ENCODE results near the gene F2. TPM values are rescaled to one million over a fixed set of nuclear protein-coding genes. Genes with fewer than 3 reads are reported as not detected.
"Not testable (repeated sequence)": the region's sequence is repeated elsewhere in the genome, so short reads cannot be mapped to it uniquely, and the experiment has no call there.

F2 gene
- total RNA-seq: not detected in 2 replicates

GRCh38 chr11:46719048-46719542, at the start of gene F2:
Gene F2, plus strand, starts transcription at chr11:46719213. Its CDS starts 23 bp downstream, at chr11:46719236.
- no peak for DNase-seq (ENCODE audit: low read depth in 2 of 2)

- no peak for DNase-seq (ENCODE audit: low read depth in 2 of 2)
Measured at GRCh38 chr11:46669711-46670139, 49.3 kb upstream of the F2 start.

DNA sequence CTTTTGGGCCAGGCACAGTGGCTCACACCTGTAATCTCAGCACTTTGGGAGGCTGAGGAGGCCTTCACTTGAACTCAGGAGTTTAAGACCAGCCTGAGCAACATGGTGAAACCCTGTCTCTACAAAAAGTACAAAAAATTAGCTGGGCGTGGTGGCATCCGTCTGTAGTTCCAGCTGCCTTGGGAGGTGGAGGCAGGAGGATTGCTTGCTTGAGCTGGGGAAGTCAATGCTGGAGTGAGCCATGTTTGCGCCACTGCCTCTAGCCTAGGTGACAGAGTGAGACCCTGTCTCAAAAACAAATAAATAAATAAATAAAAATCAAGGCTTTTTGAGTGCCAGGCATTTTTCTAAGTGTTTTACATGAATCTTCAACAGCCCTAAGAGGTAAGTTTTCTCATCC, 48.5 kb upstream of the F2 start:
- DNase-seq (ENCODE audit: low read depth in 2 of 2): not testable (repeated sequence)

DNA sequence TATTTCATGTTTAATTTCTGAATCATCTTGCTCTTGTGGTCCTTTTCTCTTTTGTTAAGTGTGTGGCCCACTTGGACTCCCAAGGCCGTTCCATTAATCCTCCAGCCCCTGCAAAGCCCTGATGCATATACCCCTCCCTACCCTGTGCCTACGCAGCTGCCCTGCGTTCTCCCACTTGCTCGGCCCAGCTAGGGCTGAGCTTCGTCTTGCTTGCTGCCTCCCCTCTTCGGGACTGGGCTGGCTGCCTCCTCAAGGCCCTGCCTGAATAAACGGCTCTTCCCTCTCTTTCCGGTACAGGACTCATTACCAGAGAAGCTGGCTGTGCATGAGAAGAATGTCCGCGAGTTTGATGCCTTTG, 47.1 kb upstream of the F2 start:
- DNase-seq (ENCODE audit: low read depth in 2 of 2): no peak

GRCh38 chr11:46672381-46672839, 46.6 kb upstream of the F2 start:
- no peak for DNase-seq (ENCODE audit: low read depth in 2 of 2)

- DNase-seq (ENCODE audit: low read depth in 2 of 2): no peak
Measured at GRCh38 chr11:46673713-46674462, 45.1 kb upstream of the F2 start.

DNA sequence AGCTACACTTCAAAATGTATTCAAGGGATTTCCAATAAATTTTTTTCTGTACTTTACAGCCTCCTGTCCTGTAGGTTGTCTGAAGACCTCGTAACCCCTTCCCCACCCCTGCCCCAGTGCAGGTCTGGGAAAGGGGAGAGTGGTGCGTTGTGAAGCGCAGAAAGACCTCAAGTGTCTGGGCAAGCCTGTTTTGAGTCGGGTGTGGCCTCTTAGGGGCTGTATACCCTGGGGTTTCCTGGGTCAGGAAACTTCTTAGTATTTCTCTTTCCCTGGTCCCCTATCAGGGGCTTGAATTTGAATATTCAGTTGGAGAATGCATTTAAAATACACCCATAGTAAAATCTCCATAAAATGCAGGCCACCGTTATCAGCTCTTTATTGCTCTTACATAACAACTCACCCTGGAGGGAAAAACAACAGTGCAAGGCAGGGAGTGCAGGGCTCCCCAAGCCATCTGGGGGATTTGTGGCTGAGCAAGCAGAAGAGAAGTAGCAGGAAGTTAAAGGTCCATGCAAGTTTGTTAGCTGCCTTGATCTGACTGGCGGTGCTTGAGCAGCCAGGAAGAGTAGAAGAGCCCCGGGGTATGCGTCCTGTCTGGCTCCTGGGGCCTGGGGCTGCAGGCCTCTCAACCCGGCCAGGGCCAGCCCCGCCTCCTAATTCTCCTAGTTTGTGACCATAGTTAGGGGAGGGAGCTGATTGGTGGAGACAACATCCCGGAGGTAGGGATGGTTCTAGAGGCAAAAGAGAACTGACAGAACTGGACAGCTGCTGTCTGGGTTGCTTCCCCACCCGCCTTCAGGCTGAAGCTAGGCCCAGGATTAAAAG, 44.3 kb upstream of the F2 start:
- no peak for DNase-seq (ENCODE audit: low read depth in 2 of 2)

DNA sequence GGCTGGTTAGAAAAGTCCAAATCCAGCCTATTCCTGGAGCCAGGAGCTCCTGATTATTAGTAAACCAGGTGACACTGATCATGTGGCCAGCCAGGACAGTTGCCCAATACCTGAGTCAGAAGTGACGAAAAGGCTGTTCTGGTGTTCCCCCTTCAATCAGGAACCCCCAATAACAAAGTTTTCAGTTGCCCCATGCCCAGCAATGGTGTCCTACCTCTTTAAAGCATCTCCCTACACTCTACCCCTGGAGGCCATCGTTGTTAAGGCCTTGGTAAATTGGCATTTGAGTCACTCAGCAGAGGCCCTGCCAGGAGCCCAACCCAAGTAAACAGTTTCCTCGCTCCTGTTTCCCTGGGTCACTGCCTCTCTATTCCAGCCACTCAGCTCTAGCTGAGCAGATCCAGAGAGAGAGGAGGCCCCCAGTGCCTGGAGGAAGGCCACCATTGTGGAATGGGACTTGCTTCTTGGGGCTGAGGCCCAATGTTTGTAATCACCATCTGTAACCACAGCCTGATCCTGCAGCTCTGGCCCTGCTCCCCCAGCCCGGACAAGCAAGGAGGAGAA, 43.6 kb upstream of the F2 start:
- no peak for DNase-seq (ENCODE audit: low read depth in 2 of 2)

GRCh38 chr11:46675949-46676348, 43.1 kb upstream of the F2 start:
- DNase-seq (ENCODE audit: low read depth in 2 of 2): no peak

DNA sequence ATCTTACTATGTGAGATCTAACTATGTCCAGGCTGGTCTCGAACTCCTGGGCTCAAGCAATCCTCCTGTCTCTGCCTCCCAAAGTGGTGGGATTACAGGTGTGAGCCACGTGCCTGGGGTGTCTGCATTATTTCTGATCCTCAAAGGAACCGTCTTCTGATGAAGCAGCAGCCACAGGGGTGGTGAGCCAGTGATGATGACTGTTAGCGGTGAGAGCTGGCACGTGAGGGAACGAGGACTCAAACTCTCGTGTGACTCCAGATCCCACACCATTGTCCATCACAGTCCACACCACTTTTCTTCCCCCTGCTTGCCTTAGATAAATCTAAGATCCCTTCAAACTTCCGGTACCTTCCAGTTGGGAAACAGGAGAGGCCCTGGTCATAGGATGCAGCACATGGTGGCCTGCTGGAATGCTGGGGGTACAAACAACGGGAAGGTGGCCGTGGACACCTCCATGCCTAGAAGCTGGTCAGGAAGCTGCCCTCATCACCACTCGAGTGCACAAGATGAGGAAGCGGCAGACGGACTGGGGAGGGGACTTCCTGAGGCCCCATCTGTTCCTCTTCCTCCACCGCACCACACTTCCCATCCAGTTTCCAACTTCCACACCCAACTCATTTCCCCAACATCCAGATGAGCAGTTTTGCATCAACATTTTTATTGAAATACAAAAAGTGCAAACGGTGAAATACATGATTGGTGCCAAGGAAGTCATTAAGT, 42.4 kb upstream of the F2 start:
- DNase-seq (ENCODE audit: low read depth in 2 of 2): no peak

DNA sequence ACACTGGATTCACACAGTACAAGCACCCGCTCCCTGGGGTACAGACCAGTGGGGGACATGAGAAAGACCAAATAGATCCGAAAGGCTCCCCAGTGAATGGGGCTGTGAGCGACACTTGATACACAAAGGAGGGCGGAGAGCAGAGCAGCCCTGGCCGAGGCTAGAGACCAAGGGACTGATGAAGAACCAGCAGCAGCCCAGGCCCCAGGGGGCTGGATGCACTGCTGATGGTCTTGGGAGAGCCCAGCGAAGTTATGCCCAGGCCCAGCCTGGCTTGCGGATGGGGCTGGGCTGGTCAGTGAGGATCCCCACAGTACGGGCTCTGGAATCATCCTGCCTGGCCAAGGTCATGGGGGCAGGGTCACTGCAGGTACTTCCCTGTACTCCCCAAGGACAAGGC, 41.8 kb upstream of the F2 start:
- no peak for DNase-seq (ENCODE audit: low read depth in 2 of 2)

DNA sequence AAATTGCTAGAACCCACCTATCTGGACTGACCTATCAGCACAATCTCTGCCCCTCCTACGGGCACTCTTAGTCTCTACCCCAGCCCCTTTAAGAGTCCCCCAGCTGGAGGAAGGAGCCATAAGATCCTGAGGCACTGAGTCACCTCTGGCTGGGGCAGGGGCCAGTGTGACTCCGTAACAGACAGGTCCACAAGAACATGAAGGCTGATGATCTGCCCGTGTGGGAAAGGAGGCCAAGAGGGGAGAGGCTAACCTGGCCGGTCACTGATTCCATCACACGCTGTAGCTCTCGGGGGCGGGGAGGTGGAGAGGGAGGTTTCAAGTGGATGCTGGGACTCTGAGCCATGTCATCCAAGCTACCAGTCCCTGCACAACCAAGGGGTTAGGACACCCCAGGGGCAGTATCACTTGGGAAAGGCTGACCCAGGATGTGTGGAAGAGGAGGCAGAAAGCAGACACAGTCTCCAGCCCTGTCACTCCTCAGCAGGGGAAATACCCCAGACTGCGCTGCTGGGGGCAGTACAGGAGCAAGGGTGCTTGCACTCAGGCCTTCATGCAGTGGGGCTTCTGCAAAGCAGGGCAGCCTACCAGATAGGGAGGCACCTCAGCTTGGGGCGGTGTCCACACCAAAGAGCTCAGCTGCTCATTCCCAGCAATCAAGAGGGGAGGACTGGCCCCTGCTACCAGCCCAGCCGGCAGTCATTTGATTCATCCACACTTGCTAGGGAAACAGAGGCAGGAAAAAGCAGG, 40.8 kb upstream of the F2 start:
- no peak for DNase-seq (ENCODE audit: low read depth in 2 of 2)

GRCh38 chr11:46678741-46679130, 40.3 kb upstream of the F2 start:
- no peak for DNase-seq (ENCODE audit: low read depth in 2 of 2)

- no peak for DNase-seq (ENCODE audit: low read depth in 2 of 2)
Measured at GRCh38 chr11:46679241-46680163, 39.5 kb upstream of the F2 start.

DNA sequence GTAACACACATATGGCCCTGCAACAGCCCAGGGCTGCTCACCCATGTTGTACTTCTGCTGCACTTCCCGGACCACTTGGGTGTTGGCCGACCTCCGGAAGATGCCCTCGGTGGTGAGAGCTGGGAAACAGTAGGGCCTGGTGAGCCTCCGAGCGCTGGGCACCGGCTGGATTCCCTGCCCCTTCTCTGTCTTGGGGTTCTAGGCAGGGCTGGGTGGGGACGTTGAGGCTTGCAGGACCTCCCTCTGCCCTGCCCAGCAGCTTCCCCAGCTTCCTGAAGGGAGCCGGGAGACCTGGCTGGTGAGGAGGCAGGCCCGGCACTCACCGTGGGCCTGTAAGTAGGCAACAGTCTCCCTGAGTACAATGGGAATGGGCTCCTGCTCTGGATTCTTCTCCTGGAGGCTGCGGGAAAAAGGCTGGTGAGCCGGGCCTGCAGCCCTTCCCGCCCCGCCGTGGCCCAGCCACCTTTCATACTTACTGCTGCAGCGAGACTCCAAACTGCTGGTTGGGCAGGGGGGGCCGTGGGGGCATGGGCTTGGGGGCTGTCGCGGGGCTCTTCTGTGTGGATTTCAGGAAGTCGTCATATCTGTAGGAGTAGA, 38.8 kb upstream of the F2 start:
- no peak for DNase-seq (ENCODE audit: low read depth in 2 of 2)

GRCh38 chr11:46680815-46681214, 38.2 kb upstream of the F2 start:
- DNase-seq (ENCODE audit: low read depth in 2 of 2): no peak

DNA sequence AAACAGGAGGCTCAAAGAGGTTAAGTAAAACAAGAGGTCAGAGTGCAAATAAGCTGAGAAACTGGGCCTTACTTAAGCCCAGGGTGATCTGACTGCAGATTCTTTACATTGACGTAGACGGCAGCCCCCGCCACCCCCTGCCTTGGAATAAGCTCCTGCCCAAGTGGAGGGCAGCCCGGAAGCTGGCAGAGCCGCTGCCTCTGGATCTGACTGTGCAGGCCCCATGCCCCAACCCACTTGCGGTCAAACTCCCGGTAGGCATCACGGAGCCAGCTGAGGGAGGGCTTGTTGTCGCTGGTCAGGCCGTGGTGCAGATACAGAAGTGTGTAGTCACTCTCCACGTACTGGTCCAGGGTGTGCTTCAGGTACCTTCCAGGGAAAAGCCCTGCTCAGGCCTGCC, 37.2 kb upstream of the F2 start:
- no peak for DNase-seq (ENCODE audit: low read depth in 2 of 2)

DNA sequence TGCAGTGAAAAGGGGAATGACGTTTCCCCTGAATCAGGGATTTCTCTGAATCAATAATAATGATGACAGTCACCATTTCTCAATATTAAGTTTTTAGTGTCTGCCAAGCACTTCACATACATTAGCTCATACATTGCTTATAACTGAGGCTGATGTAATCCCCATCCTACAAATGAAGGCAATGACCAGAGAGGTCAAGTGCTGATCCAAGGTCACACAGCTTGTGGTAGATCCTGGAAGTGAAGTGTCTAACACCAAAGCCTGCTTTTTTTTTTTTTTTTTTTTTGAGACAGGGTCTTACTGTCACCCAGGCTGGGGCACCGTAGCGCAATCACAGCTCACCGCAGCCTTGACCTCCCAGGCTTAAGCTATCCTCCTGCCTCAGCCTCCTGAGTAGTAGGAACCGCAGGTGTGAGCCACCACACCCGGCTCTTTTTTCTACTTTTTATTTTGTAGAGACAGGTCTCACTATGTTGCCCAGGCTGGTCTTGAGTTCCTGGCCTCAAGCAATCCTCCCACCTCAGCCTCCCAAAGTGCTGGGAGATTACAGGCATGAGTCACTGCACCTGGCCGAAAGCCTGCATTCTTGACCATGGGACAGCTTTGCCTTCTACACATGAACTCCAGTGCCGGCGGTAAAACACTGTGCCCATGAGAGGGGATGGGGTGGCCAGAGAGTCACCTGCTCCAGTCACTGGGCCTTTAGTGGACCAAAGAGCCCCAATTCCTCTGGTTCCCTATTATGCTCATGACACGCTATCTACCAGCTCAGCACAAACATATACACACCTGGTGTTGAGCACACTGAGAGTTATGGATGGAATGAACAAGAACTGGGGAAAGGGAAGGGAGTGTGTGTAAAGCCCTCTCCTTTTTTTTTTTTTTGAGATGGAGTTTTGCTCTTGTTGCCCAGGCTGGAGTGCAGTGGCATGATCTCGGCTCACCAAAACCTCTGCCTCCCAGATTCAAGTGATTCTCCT, 36.0 kb upstream of the F2 start:
- no peak for DNase-seq (ENCODE audit: low read depth in 2 of 2)
